Stimulated activated naive CD8-positive, alpha-beta T cell treated with anti-CD3 and anti-CD28 coated beads, Interleukin-15, Interleukin-2, amounts not matched to agents 100 ng/mL and 50 ng/mL, for 24 hours (primary cell): ENCODE data around the gene PLEKHG4B.

Experiments
- H3K27ac Mint-ChIP-seq: one replicate; pipeline ENCODE4 v1.8.0; 2021; ENCODE audit warnings: mild to moderate bottlenecking, mixed read lengths
- H3K27me3 Mint-ChIP-seq: one replicate; pipeline ENCODE4 v1.8.0; 2021; ENCODE audit warnings: mixed read lengths
- H3K36me3 Mint-ChIP-seq: one replicate; pipeline ENCODE4 v1.8.0; 2021; ENCODE audit warnings: low read depth, mixed read lengths
- H3K4me1 Mint-ChIP-seq: one replicate; pipeline ENCODE4 v1.8.0; 2021; ENCODE audit warnings: low read depth, mixed read lengths
- H3K4me3 Mint-ChIP-seq: one replicate; pipeline ENCODE4 v1.8.0; 2021; ENCODE audit warnings: mild to moderate bottlenecking, mixed read lengths
- H3K9me3 Mint-ChIP-seq: one replicate; pipeline ENCODE4 v1.8.0; 2021; ENCODE audit warnings: mixed read lengths

PLEKHG4B gene

DNA sequence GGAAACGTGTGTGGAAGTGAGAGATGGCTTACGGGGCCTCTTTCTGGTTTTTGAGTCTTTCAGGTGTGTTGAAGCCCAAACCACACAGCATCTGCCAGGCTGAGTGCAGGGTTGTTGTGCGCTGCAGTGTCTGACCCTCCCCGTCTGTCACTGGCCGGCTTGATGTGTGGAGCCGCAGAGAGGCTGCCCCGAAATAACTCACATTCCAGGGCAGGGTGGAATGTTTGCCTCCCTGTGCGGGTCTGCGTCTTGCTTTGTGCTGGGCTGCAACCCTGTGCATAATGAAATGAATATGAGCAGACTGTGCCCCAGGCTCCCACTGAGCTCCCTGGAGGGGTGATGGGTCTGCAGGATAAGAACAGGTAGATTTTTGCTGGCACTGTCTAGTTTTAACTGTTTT, 9.9 kb upstream of the PLEKHG4B start:
- Mint-ChIP-seq H3K36me3 (no peaks in the 10 kb centered on the region), H3K4me3 (no peak overlapping the region), H3K27ac (no peak overlapping the region), H3K4me1 (no peaks in the 10 kb centered on the region), H3K27me3 (peaks cover 8% of the 10 kb centered on the region), H3K9me3 (no peaks in the 10 kb centered on the region)

DNA sequence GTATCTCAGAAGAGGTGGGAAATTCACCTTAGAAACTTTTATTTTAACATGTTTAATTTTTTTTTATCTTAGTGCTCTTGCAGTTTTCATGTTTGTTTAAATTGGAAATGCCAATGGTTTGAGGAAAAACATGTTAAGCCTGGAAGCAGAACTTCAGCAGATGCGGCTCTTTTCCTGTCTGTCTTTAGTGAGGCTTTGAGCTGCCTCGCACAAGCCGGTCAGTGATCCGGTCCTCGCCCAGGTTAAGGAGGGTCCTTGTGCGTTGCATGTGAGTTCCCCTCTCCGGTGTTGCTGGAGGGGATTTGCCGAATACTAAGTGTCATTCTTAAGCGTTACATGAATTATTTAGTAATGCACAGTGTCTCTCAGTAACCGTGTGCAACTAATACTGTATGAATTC, 9.4 kb upstream of the PLEKHG4B start:
- Mint-ChIP-seq H3K4me1 (no peaks in the 10 kb centered on the region), H3K27ac (no peak overlapping the region), H3K4me3 (no peak overlapping the region), H3K27me3 (peaks cover 13% of the 10 kb centered on the region), H3K36me3 (no peaks in the 10 kb centered on the region), H3K9me3 (no peaks in the 10 kb centered on the region)

DNA sequence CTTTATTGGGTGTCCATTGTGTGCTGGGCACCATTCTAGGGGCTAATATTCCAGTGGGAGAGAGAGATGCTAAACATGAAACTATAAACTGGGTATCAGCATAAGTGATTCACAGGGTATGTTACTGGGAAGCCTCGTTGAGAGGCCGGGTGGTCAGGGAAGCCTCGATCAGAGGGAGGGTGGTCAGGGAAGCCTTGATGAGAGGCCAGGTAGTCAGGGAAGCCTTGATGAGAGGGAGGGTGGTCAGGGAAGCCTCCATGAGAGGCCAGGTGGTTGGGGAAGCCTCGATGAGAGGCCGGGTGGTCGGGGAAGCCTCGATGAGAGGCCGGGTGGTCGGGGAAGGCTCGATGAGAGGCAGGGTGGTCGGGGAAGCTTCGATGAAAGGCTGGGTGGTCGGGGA, 8.9 kb upstream of the PLEKHG4B start:
- H3K27me3 Mint-ChIP-seq: peaks cover 14% of the 10 kb centered on the region
- H3K4me3 Mint-ChIP-seq: no peak overlapping the region
- H3K27ac Mint-ChIP-seq: no peak overlapping the region
- H3K9me3 Mint-ChIP-seq: no peaks in the 10 kb centered on the region
- H3K4me1 Mint-ChIP-seq: no peaks in the 10 kb centered on the region
- H3K36me3 Mint-ChIP-seq: no peaks in the 10 kb centered on the region

DNA sequence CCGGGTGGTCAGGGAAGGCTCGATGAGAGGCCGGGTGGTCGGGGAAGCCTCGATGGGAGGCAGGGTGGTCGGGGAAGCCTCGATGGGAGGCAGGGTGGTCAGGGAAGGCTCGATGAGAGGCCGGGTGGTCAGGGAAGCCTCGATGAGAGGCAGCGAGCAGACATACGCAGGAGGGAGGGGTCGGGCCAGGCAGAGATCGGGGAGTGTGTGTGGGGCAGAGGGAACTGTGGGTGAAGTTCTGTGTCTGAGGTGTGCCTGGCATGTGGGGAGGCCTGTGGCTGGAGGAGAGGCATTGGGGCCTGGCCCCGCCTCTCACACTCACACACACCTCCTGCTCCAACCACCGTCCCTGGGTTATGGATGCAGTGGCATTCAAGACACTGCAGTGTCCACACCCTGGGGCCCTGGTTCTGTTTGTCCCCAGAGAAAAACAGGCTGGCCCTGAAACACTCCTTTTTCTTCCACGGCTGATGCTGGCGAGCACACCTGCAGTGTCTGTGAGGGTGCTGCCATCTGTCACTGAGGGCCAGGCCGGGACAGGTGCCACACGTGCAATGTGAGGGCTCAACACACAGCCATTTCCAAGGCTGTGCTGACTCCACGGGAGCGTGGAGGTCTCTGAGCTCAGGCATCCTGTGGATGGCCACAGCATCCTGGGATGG, 6.5 kb upstream of the PLEKHG4B start:
- H3K36me3 Mint-ChIP-seq: no peaks in the 10 kb centered on the region
- no peaks in the 10 kb centered on the region for H3K9me3 Mint-ChIP-seq
- no peaks in the 10 kb centered on the region for H3K4me1 Mint-ChIP-seq
- no peak overlapping the region for H3K27ac Mint-ChIP-seq
- peaks cover 33% of the 10 kb centered on the region for H3K27me3 Mint-ChIP-seq
- H3K4me3 Mint-ChIP-seq: no peak overlapping the region

DNA sequence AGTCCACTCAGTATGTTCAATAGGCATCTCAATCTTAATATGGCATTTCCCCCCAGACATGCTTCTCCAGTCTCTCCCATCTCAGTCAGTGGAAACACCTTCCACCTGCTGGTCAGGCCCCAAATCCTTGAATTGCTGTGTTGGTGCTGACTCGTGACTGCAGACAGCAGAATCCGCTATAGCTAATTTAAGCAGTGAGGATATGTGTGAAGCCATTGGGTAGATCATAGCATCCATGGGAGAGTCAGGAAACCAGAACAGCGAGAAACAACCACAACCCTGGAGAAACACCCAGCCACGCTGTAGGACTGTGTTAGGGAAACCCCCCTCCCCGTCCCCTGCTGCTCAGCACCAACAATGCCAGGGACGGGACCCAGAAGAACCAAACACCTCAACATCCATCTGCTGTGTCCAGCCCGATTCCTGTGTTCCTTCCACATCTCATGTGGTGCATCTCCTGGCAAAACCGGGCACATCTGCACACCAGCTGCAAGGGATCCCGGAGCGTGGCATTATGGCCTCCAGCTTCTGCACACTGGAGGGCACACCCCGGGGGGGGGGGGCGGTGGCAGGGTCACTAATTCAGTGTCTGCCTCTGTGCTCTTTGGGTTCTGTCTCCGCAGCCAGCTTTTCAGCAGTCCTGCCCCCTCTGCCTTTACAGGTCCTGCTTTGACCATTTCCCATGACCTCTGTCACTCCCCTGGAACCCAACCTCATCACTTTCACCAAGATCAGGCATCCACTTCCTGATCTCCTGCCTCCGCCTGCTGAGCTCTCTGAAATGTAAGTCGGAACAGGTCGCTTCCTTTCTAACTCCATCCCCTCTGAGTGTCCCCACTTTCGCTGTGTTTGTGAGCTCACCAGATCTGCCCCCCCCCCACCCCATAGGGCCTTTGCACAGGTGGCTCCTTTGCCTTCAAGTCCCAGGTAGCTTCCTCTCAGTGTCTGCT, 2.4 kb upstream of the PLEKHG4B start:
- Mint-ChIP-seq H3K27me3 (peaks cover 47% of the 10 kb centered on the region), H3K27ac (no peak overlapping the region), H3K4me1 (peaks cover 4% of the 10 kb centered on the region), H3K4me3 (no peak overlapping the region), H3K36me3 (no peaks in the 10 kb centered on the region), H3K9me3 (no peaks in the 10 kb centered on the region)

DNA sequence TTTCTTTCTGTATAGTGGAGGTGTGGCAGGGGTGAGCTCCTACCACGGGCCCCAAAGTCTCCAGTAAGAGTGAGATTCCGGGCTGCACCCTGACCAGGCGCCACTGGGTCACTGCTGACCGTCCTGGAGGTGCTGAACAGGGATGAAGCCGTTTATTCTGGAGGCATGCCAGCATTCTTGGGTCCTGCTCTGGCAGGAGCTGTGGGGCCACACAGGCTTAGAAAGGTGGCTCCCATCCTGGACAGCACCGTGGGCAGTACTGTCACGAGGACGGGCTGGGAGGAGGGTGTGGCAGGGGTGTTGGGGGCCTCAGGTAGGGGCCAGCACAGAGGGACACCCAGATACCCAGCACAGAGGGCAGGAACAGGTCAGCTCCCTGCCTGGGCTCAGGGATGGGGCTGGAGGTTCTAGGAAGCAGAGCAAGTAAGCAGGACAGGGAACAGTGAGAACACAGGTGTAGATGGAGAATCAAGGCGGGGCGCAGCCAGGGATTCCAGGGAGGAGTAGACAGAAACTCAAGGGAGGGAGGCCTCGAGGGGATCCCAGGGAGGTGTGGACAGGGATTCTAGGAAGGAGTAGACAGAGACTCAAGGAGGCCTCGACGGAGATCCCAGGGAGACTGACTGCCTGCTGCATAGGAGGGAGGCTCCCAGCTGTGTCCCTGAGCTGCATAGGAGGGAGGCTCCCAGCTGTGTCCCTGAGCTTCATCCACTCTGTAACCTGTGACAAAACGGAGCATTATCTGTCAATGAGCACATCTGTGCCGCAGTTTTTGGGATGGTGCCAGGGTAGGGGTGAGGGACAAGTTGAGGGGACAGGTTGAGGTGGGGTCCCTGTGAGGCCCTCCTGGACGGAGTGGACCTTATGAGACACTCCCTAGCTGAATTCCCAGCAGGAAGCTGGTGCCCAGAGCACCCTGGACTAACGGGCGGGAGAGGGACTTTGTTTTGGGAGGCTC, 1.1 kb upstream of the PLEKHG4B start:
- peak overlapping the region; percentile 37 for H3K4me3 Mint-ChIP-seq
- H3K27ac Mint-ChIP-seq: no peak overlapping the region
- H3K9me3 Mint-ChIP-seq: no peaks in the 10 kb centered on the region
- H3K27me3 Mint-ChIP-seq: peaks cover 56% of the 10 kb centered on the region
- peaks cover 4% of the 10 kb centered on the region for H3K4me1 Mint-ChIP-seq
- no peaks in the 10 kb centered on the region for H3K36me3 Mint-ChIP-seq

DNA sequence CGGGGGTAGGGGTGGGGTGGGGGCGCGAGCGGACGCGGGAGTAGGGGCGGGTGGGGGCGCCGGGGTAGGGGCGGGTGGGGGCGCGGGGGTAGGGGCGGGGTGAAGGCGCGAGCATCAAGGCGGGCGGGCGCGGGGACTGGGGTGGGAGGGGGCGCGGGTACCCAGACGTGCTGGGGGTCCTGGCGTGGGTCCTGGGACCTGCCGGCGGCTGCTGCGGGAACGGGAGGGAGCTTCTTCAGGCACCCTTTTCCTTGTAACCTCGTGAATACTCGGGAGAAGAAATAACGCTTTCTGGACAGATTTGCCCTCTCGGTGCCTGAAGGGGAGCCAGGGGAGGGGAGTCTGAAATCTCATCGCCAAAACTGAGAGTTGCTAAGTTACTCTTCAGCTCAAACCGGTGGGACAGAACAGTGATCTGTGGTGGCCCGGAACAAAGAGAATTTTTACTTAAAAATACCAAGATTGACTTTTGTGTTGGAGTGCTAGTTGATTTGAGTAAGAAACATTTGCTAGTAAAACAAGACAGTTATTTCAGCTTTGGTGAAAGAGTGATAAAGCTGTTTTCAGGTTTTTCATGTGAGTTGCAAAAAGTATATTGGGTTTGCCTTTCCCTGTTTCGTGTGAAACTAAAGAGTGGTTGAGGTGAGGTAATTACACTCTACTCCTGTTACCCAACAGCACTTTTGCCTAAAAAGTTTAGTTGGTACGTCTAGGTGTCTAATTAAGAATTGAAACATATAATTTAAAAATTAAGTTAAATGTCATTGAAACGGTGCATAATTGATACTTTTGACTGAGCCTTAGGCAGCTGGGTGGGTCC, 643 bp downstream of the PLEKHG4B start:
- no peak overlapping the region for H3K27ac Mint-ChIP-seq
- H3K36me3 Mint-ChIP-seq: no peaks in the 10 kb centered on the region
- H3K4me3 Mint-ChIP-seq: no peak overlapping the region
- no peaks in the 10 kb centered on the region for H3K9me3 Mint-ChIP-seq
- peaks cover 50% of the 10 kb centered on the region for H3K27me3 Mint-ChIP-seq
- H3K4me1 Mint-ChIP-seq: peaks cover 4% of the 10 kb centered on the region

DNA sequence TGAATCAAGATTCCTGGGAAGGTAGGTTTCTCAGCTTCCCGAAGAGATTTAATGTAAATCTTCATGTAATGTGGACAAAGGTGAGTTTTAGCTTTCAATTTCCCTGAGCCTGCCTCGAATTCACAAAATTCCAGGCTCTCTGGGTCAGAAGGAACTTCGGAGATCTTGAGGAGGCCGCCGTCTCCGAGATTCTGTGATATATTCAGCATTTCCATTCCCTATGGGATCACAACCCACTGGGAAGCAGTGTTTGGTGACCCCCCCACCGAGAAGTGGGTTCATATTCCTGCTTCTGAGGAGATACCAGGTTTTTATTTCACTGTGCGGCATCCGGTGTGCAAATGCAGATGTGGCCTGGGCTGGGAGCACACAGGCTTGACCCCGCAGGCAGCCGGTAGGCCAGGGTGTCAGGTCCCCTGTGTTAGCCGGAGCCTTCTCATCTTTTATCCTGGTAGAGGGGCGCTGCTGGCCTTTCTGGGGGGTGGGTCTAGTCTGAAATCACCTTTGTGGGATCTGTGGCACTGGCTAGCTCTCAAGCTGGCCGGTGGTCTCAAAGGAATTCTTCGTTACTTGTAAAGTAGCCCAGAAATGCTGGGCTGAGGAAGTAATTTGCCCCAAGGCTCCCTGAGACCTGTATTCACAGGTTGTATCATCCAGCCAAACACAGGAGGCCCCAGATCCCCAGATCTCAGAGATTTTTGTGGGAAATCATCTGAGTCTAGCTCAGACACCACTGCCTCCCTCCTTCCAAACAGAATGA, 1.4 kb downstream of the PLEKHG4B start:
- Mint-ChIP-seq H3K9me3 (no peaks in the 10 kb centered on the region), H3K4me3 (no peak overlapping the region), H3K27me3 (peaks cover 47% of the 10 kb centered on the region), H3K4me1 (peaks cover 4% of the 10 kb centered on the region), H3K36me3 (no peaks in the 10 kb centered on the region), H3K27ac (no peak overlapping the region)

DNA sequence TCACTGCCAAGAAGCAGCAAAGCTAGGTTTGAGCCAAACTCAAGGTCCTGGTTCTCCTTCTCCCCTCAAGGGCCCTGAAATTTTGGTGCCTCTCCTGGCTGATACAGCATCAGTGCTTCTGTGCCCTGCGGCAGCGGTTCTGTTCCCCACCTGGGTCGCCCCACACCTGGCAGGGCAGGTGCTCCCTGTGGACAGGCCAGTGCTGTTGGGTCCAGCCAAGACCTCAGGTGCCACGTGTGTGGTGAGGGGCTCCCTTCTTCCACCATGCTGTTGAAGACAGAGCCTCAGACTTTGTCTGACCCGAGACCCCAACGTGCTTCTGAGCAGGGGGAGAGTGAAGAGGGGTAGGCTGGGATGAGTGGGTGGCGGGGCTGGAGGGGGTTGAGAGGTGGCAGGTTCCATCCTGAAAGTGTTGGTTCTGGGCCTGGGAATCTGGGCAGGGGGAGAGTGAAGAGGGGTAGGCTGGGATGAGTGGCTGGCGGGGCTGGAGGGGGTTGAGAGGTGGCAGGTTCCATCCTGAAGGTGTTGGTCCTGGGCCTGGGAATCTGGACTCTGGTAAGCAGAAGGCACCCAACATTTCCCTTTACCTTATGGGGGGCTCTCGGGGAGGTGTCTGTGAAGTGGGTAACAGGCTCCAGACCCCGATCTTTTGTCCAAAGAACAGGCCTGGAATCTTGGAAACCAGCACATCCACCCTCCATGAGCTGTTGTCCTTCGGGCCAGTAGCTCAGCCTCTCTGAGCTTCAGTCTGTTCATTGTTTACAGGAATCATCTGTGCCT, 2.3 kb downstream of the PLEKHG4B start:
- Mint-ChIP-seq H3K36me3 (no peaks in the 10 kb centered on the region), H3K27me3 (peaks cover 38% of the 10 kb centered on the region), H3K9me3 (no peaks in the 10 kb centered on the region), H3K4me1 (peaks cover 4% of the 10 kb centered on the region), H3K27ac (no peak overlapping the region), H3K4me3 (no peak overlapping the region)

DNA sequence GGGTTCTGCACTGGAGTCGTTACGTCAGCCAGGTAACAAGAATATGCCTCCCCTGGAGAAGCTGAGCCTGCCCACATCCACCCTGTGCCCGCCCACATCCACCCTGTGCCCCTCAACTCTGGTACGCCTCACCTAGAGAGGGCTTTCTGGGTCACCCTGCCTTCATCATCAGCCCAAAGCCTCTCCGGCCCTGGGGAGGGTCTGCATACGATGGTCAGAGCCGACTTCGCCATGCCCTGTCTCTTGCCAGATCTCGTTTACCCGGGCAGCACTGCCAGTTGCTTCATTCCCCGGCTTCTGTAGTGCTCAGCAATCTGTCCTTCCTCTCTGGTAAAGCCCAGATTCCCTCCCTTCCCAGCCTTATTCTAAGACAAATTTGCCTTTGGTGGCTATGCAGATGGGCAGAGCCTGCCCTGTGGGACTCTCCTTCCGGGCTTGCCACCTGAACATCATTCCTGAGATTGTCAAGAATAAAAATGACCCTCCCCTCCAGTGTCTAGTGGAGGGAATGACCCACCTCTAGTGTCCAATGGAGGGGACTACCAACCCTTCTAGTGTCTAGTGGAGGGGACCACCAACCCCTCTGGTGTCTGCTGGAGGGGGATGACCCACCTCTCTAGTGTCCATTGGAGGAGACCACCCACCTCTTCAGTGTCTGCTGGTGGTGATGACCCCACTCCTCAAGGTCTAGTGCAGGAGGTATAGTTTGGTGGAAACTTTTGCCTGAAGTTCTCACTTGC, 3.4 kb downstream of the PLEKHG4B start:
- H3K9me3 Mint-ChIP-seq: no peaks in the 10 kb centered on the region
- H3K27me3 Mint-ChIP-seq: peaks cover 34% of the 10 kb centered on the region
- H3K4me1 Mint-ChIP-seq: peaks cover 4% of the 10 kb centered on the region
- H3K27ac Mint-ChIP-seq: no peak overlapping the region
- no peak overlapping the region for H3K4me3 Mint-ChIP-seq
- H3K36me3 Mint-ChIP-seq: no peaks in the 10 kb centered on the region

DNA sequence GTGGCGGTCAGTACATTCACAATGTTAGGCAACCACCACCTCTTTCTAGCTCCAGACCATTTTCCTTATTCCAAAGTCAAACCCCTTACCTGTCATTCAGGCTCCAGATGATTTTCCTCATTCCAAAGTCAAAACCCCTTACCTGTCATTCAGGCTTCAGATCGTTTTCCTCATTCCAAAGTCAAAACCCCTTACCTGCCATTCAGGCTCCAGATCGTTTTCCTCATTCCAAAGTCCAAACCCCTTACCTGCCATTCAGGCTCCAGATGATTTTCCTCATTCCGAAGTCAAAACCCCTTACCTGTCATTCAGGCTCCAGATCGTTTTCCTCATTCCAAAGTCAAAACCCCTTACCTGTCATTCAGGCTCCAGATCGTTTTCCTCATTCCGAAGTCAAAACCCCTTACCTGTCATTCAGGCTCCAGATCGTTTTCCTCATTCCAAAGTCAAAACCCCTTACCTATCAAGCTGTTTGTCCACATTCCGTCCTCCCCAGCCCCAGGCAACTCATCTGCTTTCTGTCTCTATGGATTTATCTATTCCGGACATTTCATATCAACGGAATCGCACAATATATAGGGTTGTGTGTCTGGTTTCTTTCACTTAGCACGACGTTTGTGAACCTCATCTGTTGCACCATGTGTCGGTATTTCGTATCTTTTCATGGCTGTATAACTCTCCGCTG, 5.2 kb downstream of the PLEKHG4B start:
- Mint-ChIP-seq H3K4me1 (no peaks in the 10 kb centered on the region), H3K36me3 (no peaks in the 10 kb centered on the region), H3K9me3 (no peaks in the 10 kb centered on the region), H3K4me3 (no peak overlapping the region), H3K27me3 (peaks cover 24% of the 10 kb centered on the region), H3K27ac (no peak overlapping the region)

DNA sequence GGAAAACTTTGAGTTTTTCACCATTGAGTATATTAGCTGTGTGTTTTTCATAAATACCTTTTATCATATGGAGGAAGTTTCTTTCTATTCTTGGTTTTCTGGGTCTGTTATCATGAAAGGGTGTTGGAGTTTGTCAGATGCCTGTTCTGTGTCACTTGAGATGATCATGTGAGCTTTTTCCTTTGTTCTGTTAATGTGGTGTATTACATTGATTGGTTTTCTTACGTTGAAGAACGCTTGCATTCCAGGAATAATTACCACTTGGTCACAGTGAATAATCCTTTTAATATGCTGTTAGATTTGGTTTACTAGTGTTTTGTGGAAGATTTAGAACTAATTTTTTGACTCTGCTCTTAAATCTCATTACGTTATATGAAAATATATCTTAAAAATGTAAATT, 7.8 kb downstream of the PLEKHG4B start:
- peaks cover 15% of the 10 kb centered on the region for H3K27me3 Mint-ChIP-seq

More for the DNA sequence above, 7.8 kb downstream of the PLEKHG4B start:
- no peaks in the 10 kb centered on the region for H3K9me3 Mint-ChIP-seq
- no peak overlapping the region for H3K4me3 Mint-ChIP-seq
- H3K36me3 Mint-ChIP-seq: no peaks in the 10 kb centered on the region
- no peaks in the 10 kb centered on the region for H3K4me1 Mint-ChIP-seq
- no peak overlapping the region for H3K27ac Mint-ChIP-seq
